ENCODE measurements around the gene ATP8B2.
"Not testable (repeated sequence)": the region's sequence is repeated elsewhere in the genome, so short reads cannot be mapped to it uniquely, and the experiment has no call there.

ATP8B2 gene

GRCh38 chr1:154335025-154335714 is 9.8 kb downstream of the ATP8B2 start:
- Histone ChIP-seq H3K36me3 (ENCODE audit: control insufficient read depth in 2 of 2, insufficient read depth in 2 of 2, low read length in 2 of 2) (peaks cover 54 to 63% of the 10 kb centered on the region in 2 donors), H3K9ac (ENCODE audit: low read length in 2 of 2) (no peak overlapping the region), H3K4me3 (ENCODE audit: low read length in 2 of 2) (no peak overlapping the region), H3K27me3 (ENCODE audit: control insufficient read depth in 1 of 2, insufficient read depth in 2 of 2, low read length in 2 of 2) (no peaks in the 10 kb centered on the region), H3K27ac (ENCODE audit: low read length) (peak overlapping the region; percentile 70), H3K4me1 (ENCODE audit: control insufficient read depth, insufficient read depth, low read length) (peaks cover 14% of the 10 kb centered on the region), H3K9me3 (ENCODE audit: control insufficient read depth in 2 of 2, low read length in 2 of 2) (no peaks in the 10 kb centered on the region)

- Histone ChIP-seq H3K4me3 (ENCODE audit: low read length in 2 of 2) (no peak overlapping the region), H3K9me3 (ENCODE audit: control insufficient read depth in 2 of 2, low read length in 2 of 2) (no peaks in the 10 kb centered on the region), H3K4me1 (ENCODE audit: control insufficient read depth, insufficient read depth, low read length) (peaks cover 14% of the 10 kb centered on the region), H3K27ac (ENCODE audit: low read length) (peak overlapping the region; percentile 11), H3K36me3 (ENCODE audit: control insufficient read depth in 2 of 2, insufficient read depth in 2 of 2, low read length in 2 of 2) (peaks cover 61% of the 10 kb centered on the region in 2 donors), H3K9ac (ENCODE audit: low read length in 2 of 2) (peak overlapping the region in 1 of 2 donors; percentile 14), H3K27me3 (ENCODE audit: control insufficient read depth in 1 of 2, insufficient read depth in 2 of 2, low read length in 2 of 2) (no peaks in the 10 kb centered on the region)
These were observed 12.0 kb downstream of the ATP8B2 start for GRCh38 chr1:154337253-154337894.

- peaks cover 14% of the 10 kb centered on the region for H3K4me1 ChIP-seq (ENCODE audit: control insufficient read depth, insufficient read depth, low read length)
- H3K36me3 ChIP-seq (ENCODE audit: control insufficient read depth in 2 of 2, insufficient read depth in 2 of 2, low read length in 2 of 2), result peaks cover 69% of the 10 kb centered on the region in 2 donors
- no peaks in the 10 kb centered on the region for H3K9me3 ChIP-seq (ENCODE audit: control insufficient read depth in 2 of 2, low read length in 2 of 2)
- no peak overlapping the region for H3K4me3 ChIP-seq (ENCODE audit: low read length in 2 of 2)
- H3K27me3 ChIP-seq (ENCODE audit: control insufficient read depth in 1 of 2, insufficient read depth in 2 of 2, low read length in 2 of 2), result no peaks in the 10 kb centered on the region
- H3K9ac ChIP-seq (ENCODE audit: low read length in 2 of 2), result no peak overlapping the region
- H3K27ac ChIP-seq (ENCODE audit: low read length), result no peak overlapping the region
These were observed 13.6 kb downstream of the ATP8B2 start for GRCh38 chr1:154338875-154339274.

GRCh38 chr1:154341366-154341765 is 16.0 kb downstream of the ATP8B2 start:
- not testable (repeated sequence) for H3K9me3 ChIP-seq (ENCODE audit: control insufficient read depth in 2 of 2, low read length in 2 of 2); H3K9ac ChIP-seq (ENCODE audit: low read length in 2 of 2); H3K4me3 ChIP-seq (ENCODE audit: low read length in 2 of 2); H3K27me3 ChIP-seq (ENCODE audit: control insufficient read depth in 1 of 2, insufficient read depth in 2 of 2, low read length in 2 of 2); H3K27ac ChIP-seq (ENCODE audit: low read length); H3K4me1 ChIP-seq (ENCODE audit: control insufficient read depth, insufficient read depth, low read length)
- peaks cover 84 to 88% of the 10 kb centered on the region in 2 donors for H3K36me3 ChIP-seq (ENCODE audit: control insufficient read depth in 2 of 2, insufficient read depth in 2 of 2, low read length in 2 of 2)

GRCh38 chr1:154342132-154342531 is 16.8 kb downstream of the ATP8B2 start:
- Histone ChIP-seq H3K36me3 (ENCODE audit: control insufficient read depth in 2 of 2, insufficient read depth in 2 of 2, low read length in 2 of 2) (peaks cover 87 to 92% of the 10 kb centered on the region in 2 donors), H3K27me3 (ENCODE audit: control insufficient read depth in 1 of 2, insufficient read depth in 2 of 2, low read length in 2 of 2) (no peaks in the 10 kb centered on the region), H3K4me1 (ENCODE audit: control insufficient read depth, insufficient read depth, low read length) (no peaks in the 10 kb centered on the region), H3K27ac (ENCODE audit: low read length) (no peak overlapping the region), H3K9me3 (ENCODE audit: control insufficient read depth in 2 of 2, low read length in 2 of 2) (no peaks in the 10 kb centered on the region), H3K9ac (ENCODE audit: low read length in 2 of 2) (no peak overlapping the region), H3K4me3 (ENCODE audit: low read length in 2 of 2) (no peak overlapping the region)

GRCh38 chr1:154342836-154343472 is 17.6 kb downstream of the ATP8B2 start:
- no peaks in the 10 kb centered on the region for H3K27me3 ChIP-seq (ENCODE audit: control insufficient read depth in 1 of 2, insufficient read depth in 2 of 2, low read length in 2 of 2)
- no peak overlapping the region for H3K4me3 ChIP-seq (ENCODE audit: low read length in 2 of 2)
- H3K4me1 ChIP-seq (ENCODE audit: control insufficient read depth, insufficient read depth, low read length), result no peaks in the 10 kb centered on the region
- no peak overlapping the region for H3K27ac ChIP-seq (ENCODE audit: low read length)
- peaks cover 83 to 85% of the 10 kb centered on the region in 2 donors for H3K36me3 ChIP-seq (ENCODE audit: control insufficient read depth in 2 of 2, insufficient read depth in 2 of 2, low read length in 2 of 2)
- H3K9me3 ChIP-seq (ENCODE audit: control insufficient read depth in 2 of 2, low read length in 2 of 2), result no peaks in the 10 kb centered on the region
- no peak overlapping the region for H3K9ac ChIP-seq (ENCODE audit: low read length in 2 of 2)

GRCh38 chr1:154344977-154345837 is 19.9 kb downstream of the ATP8B2 start:
- H3K27me3 ChIP-seq (ENCODE audit: control insufficient read depth in 1 of 2, insufficient read depth in 2 of 2, low read length in 2 of 2), result no peaks in the 10 kb centered on the region
- H3K36me3 ChIP-seq (ENCODE audit: control insufficient read depth in 2 of 2, insufficient read depth in 2 of 2, low read length in 2 of 2), result peaks cover 72 to 79% of the 10 kb centered on the region in 2 donors
- no peak overlapping the region for H3K9ac ChIP-seq (ENCODE audit: low read length in 2 of 2)
- H3K27ac ChIP-seq (ENCODE audit: low read length), result no peak overlapping the region
- H3K4me3 ChIP-seq (ENCODE audit: low read length in 2 of 2), result no peak overlapping the region
- no peaks in the 10 kb centered on the region for H3K4me1 ChIP-seq (ENCODE audit: control insufficient read depth, insufficient read depth, low read length)
- H3K9me3 ChIP-seq (ENCODE audit: control insufficient read depth in 2 of 2, low read length in 2 of 2), result no peaks in the 10 kb centered on the region

- H3K27ac ChIP-seq (ENCODE audit: low read length), result no peak overlapping the region
- no peak overlapping the region for H3K9ac ChIP-seq (ENCODE audit: low read length in 2 of 2)
- no peak overlapping the region for H3K4me3 ChIP-seq (ENCODE audit: low read length in 2 of 2)
- no peaks in the 10 kb centered on the region for H3K27me3 ChIP-seq (ENCODE audit: control insufficient read depth in 1 of 2, insufficient read depth in 2 of 2, low read length in 2 of 2)
- peaks cover 61 to 69% of the 10 kb centered on the region in 2 donors for H3K36me3 ChIP-seq (ENCODE audit: control insufficient read depth in 2 of 2, insufficient read depth in 2 of 2, low read length in 2 of 2)
- H3K4me1 ChIP-seq (ENCODE audit: control insufficient read depth, insufficient read depth, low read length), result peaks cover 2% of the 10 kb centered on the region
- H3K9me3 ChIP-seq (ENCODE audit: control insufficient read depth in 2 of 2, low read length in 2 of 2), result no peaks in the 10 kb centered on the region
These were observed 21.1 kb downstream of the ATP8B2 start for GRCh38 chr1:154346276-154346917.

GRCh38 chr1:154347961-154348360 is 22.6 kb downstream of the ATP8B2 start:
- Histone ChIP-seq H3K36me3 (ENCODE audit: control insufficient read depth in 2 of 2, insufficient read depth in 2 of 2, low read length in 2 of 2) (peaks cover 48 to 56% of the 10 kb centered on the region in 2 donors), H3K4me1 (ENCODE audit: control insufficient read depth, insufficient read depth, low read length) (peaks cover 18% of the 10 kb centered on the region), H3K9ac (ENCODE audit: low read length in 2 of 2) (no peak overlapping the region), H3K4me3 (ENCODE audit: low read length in 2 of 2) (no peak overlapping the region), H3K27me3 (ENCODE audit: control insufficient read depth in 1 of 2, insufficient read depth in 2 of 2, low read length in 2 of 2) (no peaks in the 10 kb centered on the region), H3K27ac (ENCODE audit: low read length) (no peak overlapping the region), H3K9me3 (ENCODE audit: control insufficient read depth in 2 of 2, low read length in 2 of 2) (no peaks in the 10 kb centered on the region)

Measured in stomach smooth muscle (tissue), 2 donors.